ENCODE results near the gene KBTBD8. TPM values are rescaled to one million over a fixed set of nuclear protein-coding genes. Genes with fewer than 3 reads are reported as not detected.

Gene KBTBD8
- total and polyA plus RNA-seq, 7 donors = 0.55 to 4.0 (median 1.4) TPM

GRCh38 chr3:66971245-66971644, 26.9 kb upstream of the KBTBD8 start:
- no peak overlapping the region for H3K27ac ChIP-seq
- TF ChIP-seq CTCF (IDR thresholded peaks at IDR 0.05) (no peak), POLR2AphosphoS5 (IDR thresholded peaks at IDR 0.05) (no peak), POLR2A (IDR thresholded peaks at IDR 0.05) (no peak), EP300 (IDR thresholded peaks at IDR 0.05) (no peak)
- intact Hi-C loops (cut with DNase I) = loop anchor here (2.0 to 10.0 kb wide), 4 partner anchors 66 to 2004 kb away; no protein-coding TSS in a partner anchor

GRCh38 chr3:66971891-66972551, 26.1 kb upstream of the KBTBD8 start:
- Histone ChIP-seq H3K36me3 (no peaks in the 10 kb centered on the region), H3K4me3 (peak overlapping the region in 3 of 4 donors; percentile 26 to 36 (median 32)), H3K4me1 (peaks cover 0 to 13% (median 2%) of the 10 kb centered on the region in 4 donors), H3K9me3 (no peaks in the 10 kb centered on the region), H3K27me3 (no peaks in the 10 kb centered on the region), H3K27ac (peak overlapping the region; percentile 19 to 70 (median 50))
- intact Hi-C loops (cut with DNase I) = loop anchor here (2.0 to 10.0 kb wide), 4 partner anchors 65 to 2003 kb away; no protein-coding TSS in a partner anchor
- peak; percentile 85 for DNase-seq
- 10 to 15% methylated on average over 22 of the region's 22 CpGs for WGBS, 2 donors
- no peak for TF ChIP-seq POLR2A (IDR thresholded peaks at IDR 0.05)
- peak; percentile 53 to 80 (median 70) for TF ChIP-seq CTCF (IDR thresholded peaks at IDR 0.05)

More at GRCh38 chr3:66971245-66971644, 26.9 kb upstream of the KBTBD8 start:
- no peak for DNase-seq
- H3K9me3 ChIP-seq = no peaks in the 10 kb centered on the region
- H3K36me3 ChIP-seq = no peaks in the 10 kb centered on the region
- H3K4me3 ChIP-seq = no peak overlapping the region
- H3K27me3 ChIP-seq = no peaks in the 10 kb centered on the region
- peaks cover 0 to 13% (median 2%) of the 10 kb centered on the region in 4 donors for H3K4me1 ChIP-seq
- WGBS, 2 donors = 51 to 61% methylated on average over 3 of the region's 3 CpGs

- H3K4me3 ChIP-seq = no peak overlapping the region
- H3K36me3 ChIP-seq = no peaks in the 10 kb centered on the region
- DNase-seq = no peak
- H3K27me3 ChIP-seq = no peaks in the 10 kb centered on the region
- H3K27ac ChIP-seq = no peak overlapping the region
- no peaks in the 10 kb centered on the region for H3K9me3 ChIP-seq
- intact Hi-C loops (cut with DNase I) = no loop called here
- H3K4me1 ChIP-seq = peaks cover 0 to 14% (median 6%) of the 10 kb centered on the region in 4 donors
- WGBS, 2 donors = 33 to 66% methylated on average over 1 of the region's 1 CpG
- TF ChIP-seq EP300 (IDR thresholded peaks at IDR 0.05) (no peak), POLR2AphosphoS5 (IDR thresholded peaks at IDR 0.05) (no peak), CTCF (IDR thresholded peaks at IDR 0.05) (no peak), POLR2A (IDR thresholded peaks at IDR 0.05) (no peak)
Observed at GRCh38 chr3:66980791-66981190, 17.3 kb upstream of the KBTBD8 start.

- H3K4me1 ChIP-seq = peaks cover 0 to 14% (median 6%) of the 10 kb centered on the region in 4 donors
- WGBS, 2 donors = 89% methylated on average over 2 of the region's 2 CpGs
- no peaks in the 10 kb centered on the region for H3K9me3 ChIP-seq
- no peak for DNase-seq
- no peak overlapping the region for H3K4me3 ChIP-seq
- no peak overlapping the region for H3K27ac ChIP-seq
- TF ChIP-seq POLR2AphosphoS5 (IDR thresholded peaks at IDR 0.05) = no peak
- no peak for TF ChIP-seq POLR2A (IDR thresholded peaks at IDR 0.05)
- TF ChIP-seq EP300 (IDR thresholded peaks at IDR 0.05) = no peak
- no peak for TF ChIP-seq CTCF (IDR thresholded peaks at IDR 0.05)
- intact Hi-C loops (cut with DNase I) = no loop called here
- H3K27me3 ChIP-seq = no peaks in the 10 kb centered on the region
- no peaks in the 10 kb centered on the region for H3K36me3 ChIP-seq
Observed at GRCh38 chr3:66983101-66983500, 15.0 kb upstream of the KBTBD8 start.

Data from sigmoid colon (tissue), 7 donors.